ENCODE data around the gene LBX2. TPM values are rescaled to one million over a fixed set of nuclear protein-coding genes. Genes with fewer than 3 reads are reported as not detected.

The LBX2 gene
- total and polyA plus RNA-seq, 9 of the 15 experiments (the other 6 are each of a cell fraction or from before 2014, with no cell fraction given): 0.39 to 6.2 (median 1.8) TPM; not detected in 1

GRCh38 chr2:74528600-74529356 is 29.4 kb upstream of the LBX2 start (continued):
- no peak for TF ChIP-seq REST (IDR thresholded peaks at IDR 0.05; ENCODE audit: borderline replicate concordance)
- no peak for TF ChIP-seq REST (CRISPR knock-in tag; IDR thresholded peaks at IDR 0.05; ENCODE audit: low read depth)
- TF ChIP-seq, protein P1, sequence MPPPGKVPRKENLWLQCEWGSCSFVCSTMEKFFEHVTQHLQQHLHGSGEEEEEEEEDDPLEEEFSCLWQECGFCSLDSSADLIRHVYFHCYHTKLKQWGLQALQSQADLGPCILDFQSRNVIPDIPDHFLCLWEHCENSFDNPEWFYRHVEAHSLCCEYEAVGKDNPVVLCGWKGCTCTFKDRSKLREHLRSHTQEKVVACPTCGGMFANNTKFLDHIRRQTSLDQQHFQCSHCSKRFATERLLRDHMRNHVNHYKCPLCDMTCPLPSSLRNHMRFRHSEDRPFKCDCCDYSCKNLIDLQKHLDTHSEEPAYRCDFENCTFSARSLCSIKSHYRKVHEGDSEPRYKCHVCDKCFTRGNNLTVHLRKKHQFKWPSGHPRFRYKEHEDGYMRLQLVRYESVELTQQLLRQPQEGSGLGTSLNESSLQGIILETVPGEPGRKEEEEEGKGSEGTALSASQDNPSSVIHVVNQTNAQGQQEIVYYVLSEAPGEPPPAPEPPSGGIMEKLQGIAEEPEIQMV (tag; conservative IDR thresholded peaks at IDR 0.05; ENCODE audit: low read depth): no peak
- TF ChIP-seq NFXL1 (CRISPR knock-in tag; IDR thresholded peaks at IDR 0.05): no peak
- TF ChIP-seq, protein P2, sequence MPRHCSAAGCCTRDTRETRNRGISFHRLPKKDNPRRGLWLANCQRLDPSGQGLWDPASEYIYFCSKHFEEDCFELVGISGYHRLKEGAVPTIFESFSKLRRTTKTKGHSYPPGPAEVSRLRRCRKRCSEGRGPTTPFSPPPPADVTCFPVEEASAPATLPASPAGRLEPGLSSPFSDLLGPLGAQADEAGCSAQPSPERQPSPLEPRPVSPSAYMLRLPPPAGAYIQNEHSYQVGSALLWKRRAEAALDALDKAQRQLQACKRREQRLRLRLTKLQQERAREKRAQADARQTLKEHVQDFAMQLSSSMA (CRISPR knock-in tag; IDR thresholded peaks at IDR 0.05): no peak
- TF ChIP-seq GTF2F1 (IDR thresholded peaks at IDR 0.05; ENCODE audit: low read depth, low read length): no peak
- TF ChIP-seq KLF13 (tag; IDR thresholded peaks at IDR 0.05; ENCODE audit: borderline replicate concordance, low read depth): 0 out of 2 replicates have a peak, but pooled peaks have one; percentile 16
- TF ChIP-seq POLR3G (IDR thresholded peaks at IDR 0.05; ENCODE audit: extremely low read depth, insufficient read length, insufficient replicate concordance): no peak
- no peak for TF ChIP-seq HNRNPL (IDR thresholded peaks at IDR 0.05; ENCODE audit: low read depth, low read length)
- 0 out of 4 replicates have a peak, but pooled peaks of 1 of the 2 experiments have one; percentile 38 for TF ChIP-seq BCLAF1 (IDR thresholded peaks at IDR 0.05; ENCODE audit: borderline replicate concordance in 1 of 2, control insufficient read depth in 1 of 2, low read depth in 2 of 2, low read length in 1 of 2)
- no peak for TF ChIP-seq ZNF165 (CRISPR knock-in tag; IDR thresholded peaks at IDR 0.05; ENCODE audit: borderline replicate concordance)
- TF ChIP-seq CEBPB (tag; IDR thresholded peaks at IDR 0.05): no peak

Data from K562 (cell line).